D721Med (cell line): Measurements from ENCODE around the gene ANKRD13D.

Experiments used
- DNase-seq: peaks from one replicate; pipeline ENCODE4 v3.0.0; 2011; ENCODE audit warnings: low spot score; ENCODE audit not compliant: insufficient read length
- FAIRE-seq: peaks from 2 replicates; lab custom pipeline; 2011; peaks lifted over from hg19 to GRCh38; lab: Jason Lieb, UNC
- CTCF ChIP-seq: IDR thresholded peaks from 2 replicates; pipeline ENCODE4 v1.5.1; 2012; ENCODE audit warnings: mild to moderate bottlenecking, control low read depth; ENCODE audit not compliant: insufficient read depth; ENCODE audit errors: missing control alignments

ANKRD13D gene

GRCh38 chr11:67309661-67310061, 20.6 kb downstream of the ANKRD13D start:
- no peak for FAIRE-seq
- TF ChIP-seq CTCF: no peak

GRCh38 chr11:67310246-67311050, 21.3 kb downstream of the ANKRD13D start:
- FAIRE-seq (no peak), DNase-seq (no peak)
- no peak for TF ChIP-seq CTCF

More at GRCh38 chr11:67309661-67310061, 20.6 kb downstream of the ANKRD13D start:
- no peak for DNase-seq

GRCh38 chr11:67311051-67311555, 22.0 kb downstream of the ANKRD13D start:
- no peak for DNase-seq
- TF ChIP-seq CTCF: no peak
- FAIRE-seq: no peak

GRCh38 chr11:67311556-67312082, 22.5 kb downstream of the ANKRD13D start:
- TF ChIP-seq CTCF: no peak
- FAIRE-seq (no peak), DNase-seq (no peak)

GRCh38 chr11:67312187-67313021, 23.3 kb downstream of the ANKRD13D start:
- DNase-seq (no peak), FAIRE-seq (no peak)
- no peak for TF ChIP-seq CTCF

- DNase-seq (no peak), FAIRE-seq (no peak)
- no peak for TF ChIP-seq CTCF
These were observed 24.2 kb downstream of the ANKRD13D start for GRCh38 chr11:67313125-67313890.
